A549 (cell line): ENCODE measurements around the gene PUM2. TPM values are rescaled to one million over a fixed set of nuclear protein-coding genes. Genes with fewer than 3 reads are reported as not detected.

ENCODE experiments used
- ATAC-seq, 2 experiments: fragments of 200-7000 bp in 1 of 2; fragments of >200 bp in 1 of 2; cut with Nextera tagmentation in 1 of 2; cut with Tn5 transposase in 1 of 2; 3 replicates each; pipeline versions ENCODE4 v1.8.0 to v1.9.1; 2018 to 2020; ENCODE audit warnings: mild to moderate bottlenecking in 1 of 2, moderate library complexity in 1 of 2
- CTCF ChIA-PET: fragments of 300-600 bp; sonication (Branson Sonifier 250); formaldehyde crosslinking; extraction: SDS; loops from one replicate; lab custom pipeline; 2021; ENCODE audit warnings: antibody characterized with exemption, inconsistent platforms; lab: Yijun Ruan, JAX
- POLR2A ChIA-PET: fragments of 350-600 bp; formaldehyde crosslinking; extraction: SDS; loops from one replicate; lab custom pipeline; 2021; ENCODE audit warnings: antibody characterized with exemption, inconsistent platforms; lab: Yijun Ruan, JAX
- DNase-seq, 2 experiments: peaks; one replicate each; pipeline versions ENCODE4 v3.0.0 to v3.0.0-alpha.2; 2011 to 2016; ENCODE audit warnings: low read depth in 1 of 2, low spot score in 1 of 2
- FAIRE-seq: peaks from 2 replicates; lab custom pipeline; 2011; peaks lifted over from hg19 to GRCh38; lab: Jason Lieb, UNC
- H3K27ac ChIP-seq, 2 experiments: fragments of >200 bp; sonication (Bioruptor Twin); formaldehyde crosslinking; 3 replicates each; pipeline ENCODE4 v1.5.1; 2016 to 2017
- H3K4me1 ChIP-seq: fragments of >200 bp; sonication (Bioruptor Twin); formaldehyde crosslinking; 3 replicates; pipeline ENCODE4 v1.6.1; 2016
- H3K4me2 ChIP-seq: fragments of >200 bp; sonication (Bioruptor Twin); formaldehyde crosslinking; 3 replicates; pipeline ENCODE4 v1.6.1; 2016
- H3K4me3 ChIP-seq: fragments of >200 bp; sonication (Bioruptor Twin); formaldehyde crosslinking; 3 replicates; pipeline ENCODE4 v1.5.1; 2016
- H3K9me3 ChIP-seq: fragments of >200 bp; sonication (Bioruptor Twin); formaldehyde crosslinking; 3 replicates; pipeline ENCODE4 v1.6.1; 2016
- CBX2 ChIP-seq: fragments of 200-600 bp; sonication (generic); IDR thresholded peaks from 2 replicates; pipeline ENCODE4 v1.6.1; 2016; ENCODE audit warnings: low read depth, mild to moderate bottlenecking, borderline replicate concordance
- CBX8 ChIP-seq: fragments of 200-600 bp; sonication (generic); IDR thresholded peaks from 2 replicates; pipeline ENCODE4 v1.6.1; 2016
- CEBPB ChIP-seq, 2 experiments: fragments of >200 bp in 1 of 2; sonication (Bioruptor Twin) in 1 of 2; formaldehyde crosslinking in 1 of 2; IDR thresholded peaks; 2 replicates each; pipeline ENCODE4 v1.6.1; 2012 to 2016
- CHD4 ChIP-seq: fragments of 200-600 bp; sonication (generic); IDR thresholded peaks from 2 replicates; pipeline ENCODE4 v1.6.1; 2016; ENCODE audit warnings: antibody characterized with exemption, mild to moderate bottlenecking, borderline replicate concordance
- HDAC2 ChIP-seq: fragments of 200-600 bp; sonication (generic); IDR thresholded peaks from 2 replicates; pipeline ENCODE4 v1.6.1; 2016
- HEYL ChIP-seq: fragments of 250-450 bp; sonication (Bioruptor Pico); IDR thresholded peaks from 2 replicates; pipeline ENCODE4 v1.8.0; 2021; ENCODE audit warnings: mild to moderate bottlenecking, moderate library complexity
- HOXB13 ChIP-seq: fragments of 250-450 bp; sonication (Bioruptor Pico); IDR thresholded peaks from 2 replicates; pipeline ENCODE4 v1.5.0; 2020; ENCODE audit warnings: low read depth, mild to moderate bottlenecking, moderate library complexity
- HOXB5 ChIP-seq: fragments of 250-450 bp; sonication (Bioruptor Pico); IDR thresholded peaks from 2 replicates; pipeline ENCODE4 v1.5.0; 2020; ENCODE audit warnings: mild to moderate bottlenecking, moderate library complexity
- JUNB ChIP-seq: fragments of >200 bp; sonication (Bioruptor Twin); formaldehyde crosslinking; IDR thresholded peaks from 2 replicates; pipeline ENCODE4 v1.6.1; 2016
- KDM5A ChIP-seq: fragments of 200-600 bp; sonication (generic); IDR thresholded peaks from 2 replicates; pipeline ENCODE4 v1.6.1; 2016; ENCODE audit warnings: antibody characterized with exemption, mild to moderate bottlenecking
- MYC ChIP-seq: IDR thresholded peaks from 2 replicates; pipeline ENCODE4 v1.6.1; 2012; ENCODE audit warnings: mild to moderate bottlenecking, inconsistent platforms, low read length, improper control_type of control experiment, borderline replicate concordance
- NFE2L2 ChIP-seq: fragments of 150-350 bp; conservative IDR thresholded peaks from 2 replicates; pipeline ENCODE4 v1.6.1; 2014; ENCODE audit warnings: low read length
- NPAS2 ChIP-seq: fragments of 250-450 bp; sonication (Bioruptor Pico); IDR thresholded peaks from 2 replicates; pipeline ENCODE4 v1.8.0; 2022; ENCODE audit warnings: mild to moderate bottlenecking, moderate library complexity, borderline replicate concordance
- PHF8 ChIP-seq: fragments of 200-600 bp; sonication (generic); IDR thresholded peaks from 2 replicates; pipeline ENCODE4 v1.6.1; 2016; ENCODE audit warnings: low read depth, mild to moderate bottlenecking, antibody characterized with exemption, moderate library complexity, borderline replicate concordance
- POLR2A ChIP-seq: IDR thresholded peaks from 2 replicates; pipeline ENCODE4 v1.6.1; 2012; ENCODE audit warnings: mild to moderate bottlenecking, low read length
- RAD21 ChIP-seq, 2 experiments: fragments of >200 bp in 1 of 2; sonication (Bioruptor Twin) in 1 of 2; formaldehyde crosslinking in 1 of 2; IDR thresholded peaks in 1 of 2; conservative IDR thresholded peaks in 1 of 2; 2 replicates in 1 of 2; 3 replicates in 1 of 2; pipeline ENCODE4 v1.6.1; 2012 to 2018; ENCODE audit warnings: inconsistent platforms in 1 of 2
- RCOR1 ChIP-seq: fragments of 150-350 bp; IDR thresholded peaks from 2 replicates; pipeline ENCODE4 v1.6.1; 2014; ENCODE audit warnings: antibody characterized with exemption, low read length, low read depth
- RFX5 ChIP-seq: fragments of 450-650 bp; IDR thresholded peaks from 2 replicates; pipeline ENCODE4 v1.7.1; 2014; ENCODE audit warnings: antibody characterized with exemption, mild to moderate bottlenecking, moderate library complexity
- SMC3 ChIP-seq: fragments of >200 bp; sonication (Bioruptor Twin); formaldehyde crosslinking; IDR thresholded peaks from 3 replicates; pipeline ENCODE4 v1.6.1; 2018; ENCODE audit warnings: inconsistent platforms
- ZNF302 ChIP-seq: fragments of 250-450 bp; sonication (Bioruptor Pico); IDR thresholded peaks from 2 replicates; pipeline ENCODE4 v1.9.0; 2021; ENCODE audit warnings: inconsistent platforms, mild to moderate bottlenecking, moderate library complexity
- WGBS: methylation state at CpG from one replicate; pipeline ENCODE4 v1.1.6; 2017; ENCODE audit errors: missing lambda C conversion rate; 5-methylcytosine and 5-hydroxymethylcytosine counted together
- polyA plus RNA-seq, 4 experiments: library from polyadenylated mRNA; depleted of rRNA in 3 of 4; stranded (reverse); fragments of >200 nt; fragmentation: RNase III in 1 of 4; extraction: RNeasy Plus Mini Kit Qiagen cat#74134 plus additional on column Dnase treatment in 1 of 4; gene quantifications; 2 replicates in 3 of 4; 3 replicates in 1 of 4; pipeline ENCODE4 v1.2.3, GENCODE V29; 2011 to 2017
- TF ChIP-seq, protein P1 (sequence below): fragments of 450-650 bp; IDR thresholded peaks from 2 replicates; pipeline ENCODE4 v1.6.1; 2014; ENCODE audit warnings: antibody characterized with exemption
- TF ChIP-seq, protein P2 (sequence below): fragments of 150-350 bp; IDR thresholded peaks from 2 replicates; pipeline ENCODE4 v1.6.1; 2014; ENCODE audit warnings: low read depth, mild to moderate bottlenecking, low read length
- TF ChIP-seq, protein P3 (sequence below): fragments of 250-450 bp; sonication (Bioruptor Pico); IDR thresholded peaks from 2 replicates; pipeline ENCODE4 v1.5.0; 2021; ENCODE audit warnings: mild to moderate bottlenecking, moderate library complexity, borderline replicate concordance
- TF ChIP-seq, protein P4 (sequence below): fragments of 200-600 bp; sonication (generic); IDR thresholded peaks from 2 replicates; pipeline ENCODE4 v1.6.1; 2016; ENCODE audit warnings: antibody characterized with exemption, mild to moderate bottlenecking, moderate library complexity
- TF ChIP-seq, protein P5 (sequence below): fragments of 250-450 bp; sonication (Bioruptor Pico); IDR thresholded peaks from 2 replicates; pipeline ENCODE4 v1.5.0; 2020; ENCODE audit warnings: low read depth, mild to moderate bottlenecking, moderate library complexity

Gene PUM2
- polyA plus RNA-seq, 2 of the 4 experiments (the other 2 are of a cell fraction): 44.6 to 94.2 TPM

DNA sequence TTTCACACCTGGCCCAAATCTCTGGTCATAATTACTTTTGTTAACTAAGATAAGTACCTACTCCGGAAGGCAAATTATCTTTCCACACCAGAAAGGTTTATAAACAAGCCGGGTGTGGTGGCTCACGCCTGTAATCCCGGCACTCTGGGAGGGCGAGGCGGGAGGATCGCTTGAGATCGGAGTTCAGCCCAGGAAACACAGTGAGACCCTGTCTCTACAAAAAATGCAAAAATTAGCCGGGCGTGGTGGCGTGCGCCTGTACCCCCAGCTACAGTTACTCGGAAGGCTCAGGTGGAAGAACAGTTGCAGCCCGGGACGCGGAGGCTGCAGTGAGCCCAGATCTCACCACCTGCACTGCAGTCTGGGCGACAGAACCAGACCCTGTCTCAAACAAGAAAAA, 2.1 kb downstream of the PUM2 start:
- DNase-seq: no peak
- H3K4me3 ChIP-seq: peak overlapping the region; percentile 84; the same call in 1 of the 3 replicates
- WGBS: 87% methylated on average over 17 of the region's 17 CpGs
- peaks cover 45% of the 10 kb centered on the region for H3K4me1 ChIP-seq
- peak overlapping the region; percentile 96 for H3K4me2 ChIP-seq
- H3K27ac ChIP-seq: peak overlapping the region in 1 of 2 experiments; percentile 21; a peak in 2 of 6 replicates
- no peak for ATAC-seq
- FAIRE-seq: no peak
- POLR2A ChIA-PET: interaction anchor here (2.0 kb wide), 1 partner anchor 99 kb away, joined by 12 read pairs; the partner anchor contains the start of gene RHOB
- H3K9me3 ChIP-seq: no peaks in the 10 kb centered on the region
- no peak for TF ChIP-seq NFE2L2
- no peak for TF ChIP-seq HDAC2
- TF ChIP-seq CEBPB (IDR thresholded peaks at IDR 0.05): no peak
- no peak for TF ChIP-seq RCOR1
- TF ChIP-seq POLR2A: no peak
- TF ChIP-seq, protein P1, sequence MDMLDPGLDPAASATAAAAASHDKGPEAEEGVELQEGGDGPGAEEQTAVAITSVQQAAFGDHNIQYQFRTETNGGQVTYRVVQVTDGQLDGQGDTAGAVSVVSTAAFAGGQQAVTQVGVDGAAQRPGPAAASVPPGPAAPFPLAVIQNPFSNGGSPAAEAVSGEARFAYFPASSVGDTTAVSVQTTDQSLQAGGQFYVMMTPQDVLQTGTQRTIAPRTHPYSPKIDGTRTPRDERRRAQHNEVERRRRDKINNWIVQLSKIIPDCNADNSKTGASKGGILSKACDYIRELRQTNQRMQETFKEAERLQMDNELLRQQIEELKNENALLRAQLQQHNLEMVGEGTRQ: no peak
- TF ChIP-seq, protein P2, sequence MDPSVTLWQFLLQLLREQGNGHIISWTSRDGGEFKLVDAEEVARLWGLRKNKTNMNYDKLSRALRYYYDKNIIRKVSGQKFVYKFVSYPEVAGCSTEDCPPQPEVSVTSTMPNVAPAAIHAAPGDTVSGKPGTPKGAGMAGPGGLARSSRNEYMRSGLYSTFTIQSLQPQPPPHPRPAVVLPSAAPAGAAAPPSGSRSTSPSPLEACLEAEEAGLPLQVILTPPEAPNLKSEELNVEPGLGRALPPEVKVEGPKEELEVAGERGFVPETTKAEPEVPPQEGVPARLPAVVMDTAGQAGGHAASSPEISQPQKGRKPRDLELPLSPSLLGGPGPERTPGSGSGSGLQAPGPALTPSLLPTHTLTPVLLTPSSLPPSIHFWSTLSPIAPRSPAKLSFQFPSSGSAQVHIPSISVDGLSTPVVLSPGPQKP: no peak
- TF ChIP-seq, protein P3, sequence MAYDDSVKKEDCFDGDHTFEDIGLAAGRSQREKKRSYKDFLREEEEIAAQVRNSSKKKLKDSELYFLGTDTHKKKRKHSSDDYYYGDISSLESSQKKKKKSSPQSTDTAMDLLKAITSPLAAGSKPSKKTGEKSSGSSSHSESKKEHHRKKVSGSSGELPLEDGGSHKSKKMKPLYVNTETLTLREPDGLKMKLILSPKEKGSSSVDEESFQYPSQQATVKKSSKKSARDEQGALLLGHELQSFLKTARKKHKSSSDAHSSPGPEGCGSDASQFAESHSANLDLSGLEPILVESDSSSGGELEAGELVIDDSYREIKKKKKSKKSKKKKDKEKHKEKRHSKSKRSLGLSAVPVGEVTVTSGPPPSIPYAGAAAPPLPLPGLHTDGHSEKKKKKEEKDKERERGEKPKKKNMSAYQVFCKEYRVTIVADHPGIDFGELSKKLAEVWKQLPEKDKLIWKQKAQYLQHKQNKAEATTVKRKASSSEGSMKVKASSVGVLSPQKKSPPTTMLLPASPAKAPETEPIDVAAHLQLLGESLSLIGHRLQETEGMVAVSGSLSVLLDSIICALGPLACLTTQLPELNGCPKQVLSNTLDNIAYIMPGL: no peak
- no peak for TF ChIP-seq CBX8
- TF ChIP-seq CHD4: no peak
- TF ChIP-seq PHF8: no peak
- TF ChIP-seq, all 56 proteins: peak for 0
- CTCF ChIA-PET: interaction anchor here (0.8 to 1.1 kb wide), 2 partner anchors 22 to 30 kb away, joined by 3 to 4 read pairs; no protein-coding TSS in a partner anchor

DNA sequence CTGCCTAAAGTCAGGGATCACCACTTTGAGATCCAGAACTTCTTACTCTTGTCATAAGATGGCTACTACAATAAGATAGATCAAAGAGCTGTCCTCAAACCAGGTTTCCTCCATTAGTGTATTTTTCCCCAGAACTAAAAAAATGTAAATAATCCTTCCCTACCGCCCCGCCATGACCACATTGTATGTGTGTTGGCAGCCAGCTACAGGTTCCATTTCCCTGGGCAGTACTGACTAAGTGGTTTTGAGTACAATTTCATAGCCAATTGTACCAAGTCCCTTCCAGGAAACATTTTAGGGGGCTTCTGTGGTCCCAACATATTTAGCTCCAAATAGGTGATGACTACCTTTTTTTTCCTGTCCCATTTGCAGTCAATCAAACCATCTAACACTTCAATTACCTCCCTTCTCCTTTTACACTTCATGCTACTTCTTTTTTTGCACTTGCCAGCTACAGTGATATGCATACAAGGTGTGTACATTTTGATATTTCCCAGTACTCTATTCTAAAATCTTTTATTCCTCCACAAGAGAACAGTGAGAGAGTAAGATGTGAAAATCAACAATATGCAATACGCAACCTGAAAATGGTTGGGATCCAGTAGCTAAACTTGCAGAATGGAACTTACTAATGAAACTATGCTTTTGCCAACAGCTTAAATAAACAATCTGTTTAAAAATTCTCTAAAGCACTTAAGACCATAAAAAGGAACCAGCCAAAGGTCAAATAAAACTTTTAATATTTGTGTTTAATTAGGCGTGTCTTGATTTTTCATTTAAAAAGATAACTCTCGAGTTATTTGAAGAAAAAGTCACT, 3.9 kb downstream of the PUM2 start:
- 0 out of 2 replicates have a peak, but pooled peaks have one; percentile 11 for TF ChIP-seq NPAS2 (CRISPR knock-in tag)
- no peak for TF ChIP-seq KDM5A
- Histone ChIP-seq H3K9me3 (no peaks in the 10 kb centered on the region), H3K4me3 (no peak overlapping the region), H3K27ac (no peak overlapping the region), H3K4me2 (peak overlapping the region; percentile 96), H3K4me1 (peaks cover 56% of the 10 kb centered on the region)
- WGBS: 71% methylated on average over 5 of the region's 5 CpGs
- ATAC-seq (no peak), DNase-seq (no peak), FAIRE-seq (no peak)
- ChIA-PET POLR2A (no interaction called here), CTCF (interaction anchor here (0.7 to 2.0 kb wide), 8 partner anchors 9 to 296 kb away, joined by 3 to 9 read pairs (median 4); no protein-coding TSS in a partner anchor)

DNA sequence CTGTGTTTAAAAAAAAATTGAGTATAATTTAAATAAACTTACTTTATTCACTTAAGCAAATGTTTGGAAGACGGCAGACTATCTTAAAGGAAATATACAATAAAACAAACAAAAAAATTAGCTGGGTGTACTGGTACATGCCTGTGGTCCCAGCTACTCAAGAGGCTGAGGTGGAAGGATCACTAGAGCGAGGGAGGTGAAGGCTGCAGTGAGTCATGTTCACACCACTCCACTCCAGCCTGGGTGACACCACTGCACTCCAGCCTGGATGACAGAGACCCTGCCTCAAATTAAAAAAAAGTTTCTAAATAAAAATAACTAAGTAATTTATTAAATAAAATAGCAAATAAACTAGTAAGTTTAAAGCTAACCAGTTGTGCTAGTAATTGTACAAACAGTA, 7.5 kb downstream of the PUM2 start:
- no peak for FAIRE-seq
- WGBS: 75% methylated on average over 2 of the region's 2 CpGs
- ChIA-PET CTCF (interaction anchor here (0.8 to 4.6 kb wide), 6 partner anchors 10 to 308 kb away, joined by 3 to 28 read pairs (median 4); partner anchors contain the start of gene HS1BP3), POLR2A (no interaction called here)
- H3K4me1 ChIP-seq: peaks cover 58% of the 10 kb centered on the region
- no peak overlapping the region for H3K27ac ChIP-seq
- peak in 1 of 2 experiments; percentile 48; a peak in 2 of 6 replicates for ATAC-seq
- no peaks in the 10 kb centered on the region for H3K9me3 ChIP-seq
- no peak overlapping the region for H3K4me2 ChIP-seq
- DNase-seq: no peak
- H3K4me3 ChIP-seq: no peak overlapping the region
- TF ChIP-seq, protein P4, sequence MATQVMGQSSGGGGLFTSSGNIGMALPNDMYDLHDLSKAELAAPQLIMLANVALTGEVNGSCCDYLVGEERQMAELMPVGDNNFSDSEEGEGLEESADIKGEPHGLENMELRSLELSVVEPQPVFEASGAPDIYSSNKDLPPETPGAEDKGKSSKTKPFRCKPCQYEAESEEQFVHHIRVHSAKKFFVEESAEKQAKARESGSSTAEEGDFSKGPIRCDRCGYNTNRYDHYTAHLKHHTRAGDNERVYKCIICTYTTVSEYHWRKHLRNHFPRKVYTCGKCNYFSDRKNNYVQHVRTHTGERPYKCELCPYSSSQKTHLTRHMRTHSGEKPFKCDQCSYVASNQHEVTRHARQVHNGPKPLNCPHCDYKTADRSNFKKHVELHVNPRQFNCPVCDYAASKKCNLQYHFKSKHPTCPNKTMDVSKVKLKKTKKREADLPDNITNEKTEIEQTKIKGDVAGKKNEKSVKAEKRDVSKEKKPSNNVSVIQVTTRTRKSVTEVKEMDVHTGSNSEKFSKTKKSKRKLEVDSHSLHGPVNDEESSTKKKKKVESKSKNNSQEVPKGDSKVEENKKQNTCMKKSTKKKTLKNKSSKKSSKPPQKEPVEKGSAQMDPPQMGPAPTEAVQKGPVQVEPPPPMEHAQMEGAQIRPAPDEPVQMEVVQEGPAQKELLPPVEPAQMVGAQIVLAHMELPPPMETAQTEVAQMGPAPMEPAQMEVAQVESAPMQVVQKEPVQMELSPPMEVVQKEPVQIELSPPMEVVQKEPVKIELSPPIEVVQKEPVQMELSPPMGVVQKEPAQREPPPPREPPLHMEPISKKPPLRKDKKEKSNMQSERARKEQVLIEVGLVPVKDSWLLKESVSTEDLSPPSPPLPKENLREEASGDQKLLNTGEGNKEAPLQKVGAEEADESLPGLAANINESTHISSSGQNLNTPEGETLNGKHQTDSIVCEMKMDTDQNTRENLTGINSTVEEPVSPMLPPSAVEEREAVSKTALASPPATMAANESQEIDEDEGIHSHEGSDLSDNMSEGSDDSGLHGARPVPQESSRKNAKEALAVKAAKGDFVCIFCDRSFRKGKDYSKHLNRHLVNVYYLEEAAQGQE: no peak
- TF ChIP-seq MYC: no peak
- TF ChIP-seq JUNB: no peak
- TF ChIP-seq RFX5: no peak
- no peak for TF ChIP-seq HOXB13
- TF ChIP-seq CBX2: no peak
- no peak for TF ChIP-seq ZNF302 (CRISPR knock-in tag)
- no peak for TF ChIP-seq RAD21 (conservative IDR thresholded peaks at IDR 0.05 in 1 of 2, IDR thresholded peaks at IDR 0.05 in 1 of 2)
- no peak for TF ChIP-seq HOXB5 (CRISPR knock-in tag)
- TF ChIP-seq SMC3: no peak
- TF ChIP-seq, protein P5, sequence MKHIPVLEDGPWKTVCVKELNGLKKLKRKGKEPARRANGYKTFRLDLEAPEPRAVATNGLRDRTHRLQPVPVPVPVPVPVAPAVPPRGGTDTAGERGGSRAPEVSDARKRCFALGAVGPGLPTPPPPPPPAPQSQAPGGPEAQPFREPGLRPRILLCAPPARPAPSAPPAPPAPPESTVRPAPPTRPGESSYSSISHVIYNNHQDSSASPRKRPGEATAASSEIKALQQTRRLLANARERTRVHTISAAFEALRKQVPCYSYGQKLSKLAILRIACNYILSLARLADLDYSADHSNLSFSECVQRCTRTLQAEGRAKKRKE (CRISPR knock-in tag): no peak
- no peak for TF ChIP-seq HEYL (CRISPR knock-in tag)
- no peak for TF ChIP-seq CEBPB (IDR thresholded peaks at IDR 0.05)
